Measurements from ENCODE around the gene TPST2. TPM values are rescaled to one million over a fixed set of nuclear protein-coding genes. Genes with fewer than 3 reads are reported as not detected.

The TPST2 gene
- total and polyA plus RNA-seq, 2 donors (not counting 3 experiments of a cell fraction or from before 2014, with no cell fraction given): 49.4 to 121 TPM

DNA sequence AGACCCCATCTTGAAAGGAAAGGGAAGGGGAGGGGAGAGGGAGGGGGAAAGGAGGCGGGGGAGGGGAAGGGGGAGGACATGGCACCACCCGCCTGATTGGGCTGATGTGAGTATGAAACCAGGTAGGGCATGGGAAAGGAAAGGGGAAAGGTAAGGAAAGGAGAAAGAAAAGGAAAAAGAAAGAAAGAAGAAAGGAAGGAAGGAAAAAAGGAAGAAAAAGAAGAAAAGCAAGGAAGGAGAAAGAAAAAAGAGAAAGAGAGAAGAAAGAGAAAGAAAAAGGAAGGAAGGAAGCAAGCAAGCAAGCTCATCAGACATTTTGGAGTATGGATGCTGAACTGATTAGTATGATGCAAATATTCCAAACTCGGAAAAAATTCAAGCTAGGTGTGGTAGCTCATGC, 41.6 kb downstream of the TPST2 start:
- FAIRE-seq: no peak
- Histone ChIP-seq H3K9ac (replicated peaks; ENCODE audit: extremely low read depth, insufficient read depth, low read length) (no peak overlapping the region), H3K79me2 (ENCODE audit: control insufficient read depth, insufficient read depth, low read length) (peaks cover 9% of the 10 kb centered on the region)

DNA sequence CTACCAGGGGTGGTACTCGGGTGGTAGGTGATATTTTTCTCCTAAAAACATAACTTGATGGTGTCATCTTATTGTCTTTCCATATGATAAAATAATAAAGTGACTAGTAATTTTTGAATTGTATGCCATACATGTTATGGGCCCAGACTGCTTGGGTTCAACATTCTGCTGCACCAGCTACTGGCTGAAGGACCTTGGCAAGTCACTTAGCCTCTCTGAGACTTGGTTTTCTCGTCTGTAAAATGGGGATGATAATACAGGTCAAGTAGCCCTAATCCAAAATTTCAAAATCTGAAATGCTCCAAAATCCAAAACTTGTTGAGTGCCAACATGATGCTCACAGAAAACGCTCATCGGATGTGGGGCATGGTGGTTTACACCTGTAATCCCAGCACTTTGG, 42.1 kb downstream of the TPST2 start:
- DNase-seq (ENCODE audit: low read depth, low spot score) (no peak), FAIRE-seq (no peak)
- no TSS peak for BruUV-seq (replicated peaks)
- no peaks in the 10 kb centered on the region for H3K27me3 ChIP-seq (ENCODE audit: control insufficient read depth in 2 of 2, insufficient read depth in 2 of 2, low read length in 2 of 2)
- no peak overlapping the region for H3K4me3 ChIP-seq (replicated peaks in 1 of 3; ENCODE audit: insufficient read depth in 1 of 3, low read depth in 1 of 3, low read length in 3 of 3)
- H3K79me2 ChIP-seq (ENCODE audit: control insufficient read depth, insufficient read depth, low read length): peaks cover 9% of the 10 kb centered on the region
- no peak overlapping the region for H3K4me2 ChIP-seq (ENCODE audit: insufficient read depth, low read length)
- no peak overlapping the region for H3K9ac ChIP-seq (replicated peaks; ENCODE audit: extremely low read depth, insufficient read depth, low read length)
- POLR2A ChIA-PET: no interaction called here
- H3K9me3 ChIP-seq (replicated peaks; ENCODE audit: control insufficient read depth, insufficient read depth, low read length): no peaks in the 10 kb centered on the region
- H3K9me1 ChIP-seq (replicated peaks; ENCODE audit: control insufficient read depth, extremely low read depth, insufficient read depth, low read length): no peaks in the 10 kb centered on the region
- H3K27ac ChIP-seq (ENCODE audit: insufficient read depth, low read depth, low read length): no peak overlapping the region
- TF ChIP-seq, protein P1, sequence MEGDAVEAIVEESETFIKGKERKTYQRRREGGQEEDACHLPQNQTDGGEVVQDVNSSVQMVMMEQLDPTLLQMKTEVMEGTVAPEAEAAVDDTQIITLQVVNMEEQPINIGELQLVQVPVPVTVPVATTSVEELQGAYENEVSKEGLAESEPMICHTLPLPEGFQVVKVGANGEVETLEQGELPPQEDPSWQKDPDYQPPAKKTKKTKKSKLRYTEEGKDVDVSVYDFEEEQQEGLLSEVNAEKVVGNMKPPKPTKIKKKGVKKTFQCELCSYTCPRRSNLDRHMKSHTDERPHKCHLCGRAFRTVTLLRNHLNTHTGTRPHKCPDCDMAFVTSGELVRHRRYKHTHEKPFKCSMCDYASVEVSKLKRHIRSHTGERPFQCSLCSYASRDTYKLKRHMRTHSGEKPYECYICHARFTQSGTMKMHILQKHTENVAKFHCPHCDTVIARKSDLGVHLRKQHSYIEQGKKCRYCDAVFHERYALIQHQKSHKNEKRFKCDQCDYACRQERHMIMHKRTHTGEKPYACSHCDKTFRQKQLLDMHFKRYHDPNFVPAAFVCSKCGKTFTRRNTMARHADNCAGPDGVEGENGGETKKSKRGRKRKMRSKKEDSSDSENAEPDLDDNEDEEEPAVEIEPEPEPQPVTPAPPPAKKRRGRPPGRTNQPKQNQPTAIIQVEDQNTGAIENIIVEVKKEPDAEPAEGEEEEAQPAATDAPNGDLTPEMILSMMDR (IDR thresholded peaks at IDR 0.05; ENCODE audit: extremely low read depth in 1 of 2, insufficient read depth in 1 of 2, low read depth in 1 of 2, low read length in 2 of 2): no peak
- TF ChIP-seq GATA2 (IDR thresholded peaks at IDR 0.05; ENCODE audit: insufficient read depth, insufficient read length, low read depth, low read length) (no peak), JUN (IDR thresholded peaks at IDR 0.05; ENCODE audit: borderline replicate concordance, insufficient read depth, insufficient read length, low read depth) (no peak), MYC (IDR thresholded peaks at IDR 0.05; ENCODE audit: low read depth, low read length) (no peak), POLR2AphosphoS5 (IDR thresholded peaks at IDR 0.05; ENCODE audit: insufficient read depth, low read depth, low read length) (no peak), FOS (IDR thresholded peaks at IDR 0.05; ENCODE audit: borderline replicate concordance, insufficient read depth, low read length) (no peak), POLR2A (IDR thresholded peaks at IDR 0.05; ENCODE audit: low read depth, low read length) (no peak), EZH2 (IDR thresholded peaks at IDR 0.05; ENCODE audit: borderline replicate concordance, low read depth, low read length, severe bottlenecking) (no peak)
- TF ChIP-seq, protein P2, sequence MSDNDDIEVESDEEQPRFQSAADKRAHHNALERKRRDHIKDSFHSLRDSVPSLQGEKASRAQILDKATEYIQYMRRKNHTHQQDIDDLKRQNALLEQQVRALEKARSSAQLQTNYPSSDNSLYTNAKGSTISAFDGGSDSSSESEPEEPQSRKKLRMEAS (IDR thresholded peaks at IDR 0.05; ENCODE audit: insufficient read depth, insufficient read length): no peak
- H3K36me3 ChIP-seq (ENCODE audit: control insufficient read depth in 2 of 2, extremely low read depth in 1 of 2, insufficient read depth in 2 of 2, low read length in 2 of 2): peaks cover 0 to 11% of the 10 kb centered on the region in 2 experiments
- peaks cover 6% of the 10 kb centered on the region for H3K4me1 ChIP-seq (ENCODE audit: control insufficient read depth, extremely low read depth, insufficient read depth, low read length)
- CTCF ChIA-PET: no interaction called here
- no peak overlapping the region for H2AFZ ChIP-seq (ENCODE audit: low read depth, low read length)
- dilution Hi-C loops (cut with MboI; ENCODE audit: extremely low pct_ligation_motif_present, low sequenced_read_pairs) (no loop called here), intact Hi-C loops (cut with micrococcal nuclease) (no loop called here)
- H4K20me1 ChIP-seq (replicated peaks; ENCODE audit: control insufficient read depth, extremely low read depth, insufficient read depth, low read length): no peaks in the 10 kb centered on the region

More for the DNA sequence above, 41.6 kb downstream of the TPST2 start:
- H4K20me1 ChIP-seq (replicated peaks; ENCODE audit: control insufficient read depth, extremely low read depth, insufficient read depth, low read length): no peaks in the 10 kb centered on the region
- no peak overlapping the region for H3K4me2 ChIP-seq (ENCODE audit: insufficient read depth, low read length)
- no peak overlapping the region for H3K4me3 ChIP-seq (replicated peaks in 1 of 3; ENCODE audit: insufficient read depth in 1 of 3, low read depth in 1 of 3, low read length in 3 of 3)
- POLR2A ChIA-PET: no interaction called here
- no peak overlapping the region for H2AFZ ChIP-seq (ENCODE audit: low read depth, low read length)
- BruUV-seq (replicated peaks): no TSS peak
- H3K27ac ChIP-seq (ENCODE audit: insufficient read depth, low read depth, low read length): no peak overlapping the region
- intact Hi-C loops (cut with micrococcal nuclease): no loop called here
- DNase-seq (ENCODE audit: low read depth, low spot score): no peak
- H3K4me1 ChIP-seq (ENCODE audit: control insufficient read depth, extremely low read depth, insufficient read depth, low read length): peaks cover 10% of the 10 kb centered on the region
- no peaks in the 10 kb centered on the region for H3K9me3 ChIP-seq (replicated peaks; ENCODE audit: control insufficient read depth, insufficient read depth, low read length)
- no peaks in the 10 kb centered on the region for H3K9me1 ChIP-seq (replicated peaks; ENCODE audit: control insufficient read depth, extremely low read depth, insufficient read depth, low read length)
- dilution Hi-C loops (cut with MboI; ENCODE audit: extremely low pct_ligation_motif_present, low sequenced_read_pairs): no loop called here
- H3K36me3 ChIP-seq (ENCODE audit: control insufficient read depth in 2 of 2, extremely low read depth in 1 of 2, insufficient read depth in 2 of 2, low read length in 2 of 2): peaks cover 0 to 8% of the 10 kb centered on the region in 2 experiments
- H3K27me3 ChIP-seq (ENCODE audit: control insufficient read depth in 2 of 2, insufficient read depth in 2 of 2, low read length in 2 of 2): no peaks in the 10 kb centered on the region
- TF ChIP-seq, protein P1 (IDR thresholded peaks at IDR 0.05; ENCODE audit: extremely low read depth in 1 of 2, insufficient read depth in 1 of 2, low read depth in 1 of 2, low read length in 2 of 2): no peak
- CTCF ChIA-PET: no interaction called here
